ENCODE results near the gene MMP15. TPM values are rescaled to one million over a fixed set of nuclear protein-coding genes. Genes with fewer than 3 reads are reported as not detected.

The MMP15 gene
- total RNA-seq, 1 donor from 2014 or later, result 15.4 TPM

DNA sequence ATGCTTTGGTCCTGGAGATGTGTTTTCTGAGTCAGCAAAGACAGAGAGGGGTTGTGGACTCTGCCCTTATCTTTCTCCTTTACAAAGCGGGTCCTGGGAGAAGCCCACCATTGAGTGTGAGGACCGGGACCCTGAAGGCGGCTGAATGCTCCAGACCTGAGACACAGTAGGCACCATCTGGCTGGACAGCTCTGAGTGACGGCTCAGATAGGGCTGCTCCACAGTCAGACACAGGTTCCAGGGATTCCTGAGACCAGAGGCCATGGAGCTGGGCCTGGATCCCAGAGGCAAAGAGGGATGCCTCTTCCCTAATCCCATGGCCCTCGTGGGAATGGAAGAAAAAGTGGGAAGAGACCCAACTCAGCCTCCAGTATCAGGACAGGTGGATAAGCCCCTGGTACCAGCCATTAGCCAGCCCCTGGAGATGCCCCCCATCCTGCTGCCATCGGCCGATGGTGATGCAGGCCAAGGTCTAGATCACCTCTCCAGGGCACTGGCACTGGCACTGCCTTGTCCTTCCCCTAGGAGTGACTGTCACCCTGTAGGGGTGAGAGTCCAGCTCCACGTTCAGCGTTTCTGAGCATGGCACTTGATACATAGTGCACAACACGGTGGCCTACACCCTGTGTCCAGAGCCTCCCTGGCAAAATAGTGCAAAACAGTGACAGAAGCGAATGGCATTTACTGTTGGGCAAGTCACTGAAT lies 4.7 kb downstream of the MMP15 start:
- H3K4me1 ChIP-seq (ENCODE audit: insufficient read depth, low read length), result peaks cover 7% of the 10 kb centered on the region
- H2AFZ ChIP-seq (ENCODE audit: low read depth, low read length), result no peak overlapping the region
- no peak overlapping the region for H3K27ac ChIP-seq (ENCODE audit: low read depth, low read length)
- H3K79me2 ChIP-seq (ENCODE audit: insufficient read depth, low read length), result no peaks in the 10 kb centered on the region
- H3K27me3 Mint-ChIP-seq (ENCODE audit: low read depth, unreplicated experiment), result peaks cover 3% of the 10 kb centered on the region
- H3K27ac Mint-ChIP-seq (ENCODE audit: unreplicated experiment), result no peak overlapping the region
- H3K9me3 Mint-ChIP-seq (ENCODE audit: unreplicated experiment), result no peaks in the 10 kb centered on the region
- no peak overlapping the region for H3K4me2 ChIP-seq (ENCODE audit: low read length)
- no peaks in the 10 kb centered on the region for H3K36me3 Mint-ChIP-seq (ENCODE audit: low read depth, unreplicated experiment)
- H3K4me3 ChIP-seq (ENCODE audit: insufficient read depth, low read depth, low read length), result no peak overlapping the region
- no peak overlapping the region for H3K4me3 Mint-ChIP-seq (ENCODE audit: unreplicated experiment)
- peaks cover 9% of the 10 kb centered on the region for H3K27me3 ChIP-seq (ENCODE audit: insufficient read depth, low read length)
- DNase-seq (ENCODE audit: low read depth) (no peak), FAIRE-seq (no peak)
- H3K9ac ChIP-seq (ENCODE audit: low read length), result no peak overlapping the region
- TF ChIP-seq CTCF (IDR thresholded peaks at IDR 0.05; ENCODE audit: insufficient read depth, low read depth, low read length) (no peak), EZH2 (IDR thresholded peaks at IDR 0.05; ENCODE audit: insufficient read depth, low read length) (no peak)
- H3K9me3 ChIP-seq (ENCODE audit: insufficient read depth, low read depth, low read length), result no peaks in the 10 kb centered on the region
- no peaks in the 10 kb centered on the region for H3K4me1 Mint-ChIP-seq (ENCODE audit: low read depth, unreplicated experiment)
- peaks cover 7% of the 10 kb centered on the region for H4K20me1 ChIP-seq (ENCODE audit: insufficient read depth, low read length)
- H3K36me3 ChIP-seq (ENCODE audit: insufficient read depth, low read length), result no peaks in the 10 kb centered on the region

- H3K27ac Mint-ChIP-seq (ENCODE audit: unreplicated experiment), result no peak overlapping the region
- no peak for FAIRE-seq
- H4K20me1 ChIP-seq (ENCODE audit: insufficient read depth, low read length), result peaks cover 7% of the 10 kb centered on the region
- H3K4me2 ChIP-seq (ENCODE audit: low read length), result no peak overlapping the region
- H3K27me3 ChIP-seq (ENCODE audit: insufficient read depth, low read length), result peaks cover 9% of the 10 kb centered on the region
- no peak overlapping the region for H3K4me3 ChIP-seq (ENCODE audit: insufficient read depth, low read depth, low read length)
- H3K4me3 Mint-ChIP-seq (ENCODE audit: unreplicated experiment), result no peak overlapping the region
- no peaks in the 10 kb centered on the region for H3K9me3 ChIP-seq (ENCODE audit: insufficient read depth, low read depth, low read length)
- H2AFZ ChIP-seq (ENCODE audit: low read depth, low read length), result no peak overlapping the region
- H3K27ac ChIP-seq (ENCODE audit: low read depth, low read length), result no peak overlapping the region
- H3K4me1 ChIP-seq (ENCODE audit: insufficient read depth, low read length), result peaks cover 3% of the 10 kb centered on the region
- no peak for DNase-seq (ENCODE audit: low read depth)
- no peaks in the 10 kb centered on the region for H3K4me1 Mint-ChIP-seq (ENCODE audit: low read depth, unreplicated experiment)
- no peaks in the 10 kb centered on the region for H3K79me2 ChIP-seq (ENCODE audit: insufficient read depth, low read length)
- no peaks in the 10 kb centered on the region for H3K9me3 Mint-ChIP-seq (ENCODE audit: unreplicated experiment)
- H3K36me3 Mint-ChIP-seq (ENCODE audit: low read depth, unreplicated experiment), result no peaks in the 10 kb centered on the region
- no peaks in the 10 kb centered on the region for H3K36me3 ChIP-seq (ENCODE audit: insufficient read depth, low read length)
- H3K9ac ChIP-seq (ENCODE audit: low read length), result no peak overlapping the region
- peaks cover 3% of the 10 kb centered on the region for H3K27me3 Mint-ChIP-seq (ENCODE audit: low read depth, unreplicated experiment)
- TF ChIP-seq EZH2 (IDR thresholded peaks at IDR 0.05; ENCODE audit: insufficient read depth, low read length), result no peak
These were observed 5.7 kb downstream of the MMP15 start for GRCh38 chr16:58031016-58031800.

- no peaks in the 10 kb centered on the region for H3K4me1 ChIP-seq (ENCODE audit: insufficient read depth, low read length)
- H3K4me3 Mint-ChIP-seq (ENCODE audit: unreplicated experiment), result no peak overlapping the region
- no peak overlapping the region for H3K4me2 ChIP-seq (ENCODE audit: low read length)
- DNase-seq (ENCODE audit: low read depth), result no peak
- H3K9ac ChIP-seq (ENCODE audit: low read length), result no peak overlapping the region
- no peaks in the 10 kb centered on the region for H3K4me1 Mint-ChIP-seq (ENCODE audit: low read depth, unreplicated experiment)
- H3K4me3 ChIP-seq (ENCODE audit: insufficient read depth, low read depth, low read length), result no peak overlapping the region
- H3K27me3 ChIP-seq (ENCODE audit: insufficient read depth, low read length), result peaks cover 4% of the 10 kb centered on the region
- no peak for FAIRE-seq
- no peak overlapping the region for H3K27ac Mint-ChIP-seq (ENCODE audit: unreplicated experiment)
- no peak overlapping the region for H2AFZ ChIP-seq (ENCODE audit: low read depth, low read length)
- peaks cover 6% of the 10 kb centered on the region for H4K20me1 ChIP-seq (ENCODE audit: insufficient read depth, low read length)
- TF ChIP-seq EZH2 (IDR thresholded peaks at IDR 0.05; ENCODE audit: insufficient read depth, low read length), result no peak
- TF ChIP-seq CTCF (IDR thresholded peaks at IDR 0.05; ENCODE audit: insufficient read depth, low read depth, low read length), result no peak
- H3K9me3 Mint-ChIP-seq (ENCODE audit: unreplicated experiment), result no peaks in the 10 kb centered on the region
- H3K36me3 ChIP-seq (ENCODE audit: insufficient read depth, low read length), result no peaks in the 10 kb centered on the region
- H3K27me3 Mint-ChIP-seq (ENCODE audit: low read depth, unreplicated experiment), result peaks cover 4% of the 10 kb centered on the region
- no peaks in the 10 kb centered on the region for H3K9me3 ChIP-seq (ENCODE audit: insufficient read depth, low read depth, low read length)
- H3K79me2 ChIP-seq (ENCODE audit: insufficient read depth, low read length), result no peaks in the 10 kb centered on the region
- H3K27ac ChIP-seq (ENCODE audit: low read depth, low read length), result no peak overlapping the region
- H3K36me3 Mint-ChIP-seq (ENCODE audit: low read depth, unreplicated experiment), result peaks cover 4% of the 10 kb centered on the region
These were observed 7.2 kb downstream of the MMP15 start for GRCh38 chr16:58032710-58033293.

All from astrocyte (in vitro differentiated cells and primary cell).